Measurements from ENCODE around the gene APBB2. TPM values are rescaled to one million over a fixed set of nuclear protein-coding genes. Genes with fewer than 3 reads are reported as not detected.
A peak's percentile ranks its signal among the peaks of the same experiment; 100 is the strongest.

APBB2 gene
- total and polyA plus RNA-seq, 2 of the 4 experiments (the other 2 are of a cell fraction): 47.9 to 75.5 TPM

DNA sequence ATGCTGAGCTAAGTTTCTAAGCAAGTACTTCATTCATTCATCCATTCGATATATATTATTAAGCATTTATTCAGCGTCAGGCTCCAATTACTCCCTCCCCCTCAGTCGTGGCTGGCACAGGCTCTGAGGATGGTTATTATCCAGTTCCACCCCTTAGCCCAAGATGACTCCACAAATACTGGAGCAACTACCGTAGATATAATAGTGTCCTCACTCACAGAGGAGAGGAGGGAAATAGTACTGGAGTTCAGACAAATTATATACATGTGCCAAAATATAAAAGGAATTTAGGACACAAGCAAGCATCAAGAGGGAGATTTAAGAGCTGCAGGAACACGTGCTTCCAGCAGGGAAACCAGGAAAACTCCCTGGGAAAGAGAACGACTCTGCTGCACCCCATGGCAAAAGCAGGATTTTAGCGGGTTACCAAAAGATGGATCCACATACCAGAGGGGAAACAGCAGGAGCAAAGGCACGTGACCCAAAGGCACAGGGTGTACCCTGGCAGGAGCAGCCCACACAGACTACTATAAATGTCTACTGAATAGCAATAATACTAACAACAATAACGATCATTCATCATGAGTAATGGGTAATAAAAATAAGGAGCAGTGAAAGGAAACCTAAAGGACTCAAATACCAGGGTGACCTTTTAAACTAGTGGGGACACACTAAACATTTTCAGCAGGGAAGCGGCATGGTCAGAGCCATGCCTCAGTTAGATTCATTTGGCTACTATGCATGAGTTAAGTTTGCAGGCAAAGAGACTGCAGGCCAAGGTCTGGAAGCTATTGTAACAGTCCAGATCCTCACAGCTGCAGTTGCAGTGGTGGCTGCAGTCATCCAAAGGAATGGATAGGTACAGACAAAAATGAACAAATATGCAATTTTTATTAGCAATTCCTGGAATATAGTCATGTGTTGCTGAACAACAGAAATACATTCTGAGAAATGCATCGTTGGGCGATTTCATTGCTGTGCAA, 153.7 kb downstream of the APBB2 start:
- Histone ChIP-seq H3K4me1 (ENCODE audit: control insufficient read depth, insufficient read depth, low read length) (peaks cover 15% of the 10 kb centered on the region), H4K8ac (ENCODE audit: low read depth in 2 of 2, low read length in 2 of 2) (no peak overlapping the region), H3K27ac (ENCODE audit: insufficient read depth, low read length) (no peak overlapping the region), H2BK120ac (ENCODE audit: low read depth, low read length) (no peak overlapping the region), H3K23ac (ENCODE audit: low read depth, low read length) (no peak overlapping the region), H4K91ac (ENCODE audit: insufficient read depth, low read depth, low read length) (no peak overlapping the region), H4K20me1 (ENCODE audit: insufficient read depth, low read length) (no peaks in the 10 kb centered on the region), H2AK5ac (ENCODE audit: low read depth, low read length) (0 out of 2 replicates have a peak overlapping the region, but pooled peaks have one; percentile 14), H3K18ac (ENCODE audit: low read depth, low read length) (no peak overlapping the region), H3K4me2 (ENCODE audit: low read depth, low read length) (no peak overlapping the region), H3K79me1 (ENCODE audit: low read depth in 1 of 2, low read length in 2 of 2) (peaks cover 21 to 26% of the 10 kb centered on the region in 2 experiments; a peak in 3 of 4 replicates), H3K56ac (ENCODE audit: extremely low read depth, insufficient read depth, low read length) (no peak overlapping the region), H3K27me3 (ENCODE audit: control insufficient read depth, insufficient read depth, low read length) (no peaks in the 10 kb centered on the region), H2AFZ (replicated peaks; ENCODE audit: low read length, poor library complexity) (no peak overlapping the region), H4K5ac (ENCODE audit: low read depth, low read length) (no peak overlapping the region), H2BK20ac (ENCODE audit: low read depth, low read length) (no peak overlapping the region), H2BK5ac (ENCODE audit: low read depth, low read length, poor library complexity, severe bottlenecking) (no peak overlapping the region), H3K14ac (replicated peaks; ENCODE audit: low read depth, low read length) (0 out of 2 replicates have a peak overlapping the region, but pooled peaks have one; percentile 3), H3K4ac (ENCODE audit: low read depth, low read length) (no peak overlapping the region), H3K36me3 (ENCODE audit: control insufficient read depth, insufficient read depth, low read length) (no peaks in the 10 kb centered on the region), H3K4me3 (ENCODE audit: insufficient read depth, low read depth, low read length) (no peak overlapping the region), H3K9me1 (ENCODE audit: insufficient read depth, low read length) (peaks cover 8% of the 10 kb centered on the region), H2AK9ac (replicated peaks; ENCODE audit: low read depth, low read length, poor library complexity) (no peak overlapping the region), H2BK15ac (ENCODE audit: low read depth, low read length) (no peak overlapping the region; the same call in 2 of the 3 replicates), H3K9ac (ENCODE audit: low read depth, low read length) (no peak overlapping the region), H3K9me3 (ENCODE audit: control insufficient read depth, insufficient read depth, low read length) (no peaks in the 10 kb centered on the region; the same call in 1 of the 2 replicates)
- CTCF ChIA-PET: interaction anchor here (0.6 kb wide), 1 partner anchor 75 kb away, joined by 3 read pairs; no protein-coding TSS in a partner anchor
- no TSS peak for BruUV-seq (replicated peaks)
- WGBS, 2 experiments (ENCODE audit: extremely low coverage in 2 of 2, insufficient read length in 1 of 2): 58% methylated on average over 4 of the region's 12 CpGs; no CpG with 5 or more reads in 1 of the 2 experiments
- dilution Hi-C loops (cut with HindIII; ENCODE audit: low sequenced_read_pairs, unreplicated experiment) (no loop called here), intact Hi-C loops (cut with micrococcal nuclease) (loop anchor here (2.0 kb wide), 1 partner anchor 152 kb away; no protein-coding TSS in a partner anchor), in situ Hi-C loops (cut with MboI; ENCODE audit: low sequenced_read_pairs) (no loop called here)
- no peak for ATAC-seq (ENCODE audit: low read depth)
- no peak for DNase-seq
- POLR2A ChIA-PET (ENCODE audit: unreplicated experiment): no interaction called here
- TF ChIP-seq RFX5 (IDR thresholded peaks at IDR 0.05; ENCODE audit: low read depth, low read length) (no peak), POLR2A (IDR thresholded peaks at IDR 0.05; ENCODE audit: low read depth, low read length) (no peak), NFE2L2 (IDR thresholded peaks at IDR 0.05; ENCODE audit: low read depth, low read length) (no peak), CEBPB (IDR thresholded peaks at IDR 0.05; ENCODE audit: low read depth, low read length) (no peak), RCOR1 (IDR thresholded peaks at IDR 0.05; ENCODE audit: insufficient replicate concordance, low read length) (no peak), CHD1 (IDR thresholded peaks at IDR 0.05; ENCODE audit: low read depth, low read length) (no peak), SMC3 (IDR thresholded peaks at IDR 0.05; ENCODE audit: low read depth, low read length) (no peak), MAFK (IDR thresholded peaks at IDR 0.05; ENCODE audit: low read depth, low read length) (no peak), BHLHE40 (IDR thresholded peaks at IDR 0.05; ENCODE audit: low read depth, low read length) (no peak), MXI1 (IDR thresholded peaks at IDR 0.05; ENCODE audit: borderline replicate concordance, low read depth, low read length) (no peak), FOS (IDR thresholded peaks at IDR 0.05; ENCODE audit: low read depth, low read length) (no peak)
- TF ChIP-seq, protein P1, sequence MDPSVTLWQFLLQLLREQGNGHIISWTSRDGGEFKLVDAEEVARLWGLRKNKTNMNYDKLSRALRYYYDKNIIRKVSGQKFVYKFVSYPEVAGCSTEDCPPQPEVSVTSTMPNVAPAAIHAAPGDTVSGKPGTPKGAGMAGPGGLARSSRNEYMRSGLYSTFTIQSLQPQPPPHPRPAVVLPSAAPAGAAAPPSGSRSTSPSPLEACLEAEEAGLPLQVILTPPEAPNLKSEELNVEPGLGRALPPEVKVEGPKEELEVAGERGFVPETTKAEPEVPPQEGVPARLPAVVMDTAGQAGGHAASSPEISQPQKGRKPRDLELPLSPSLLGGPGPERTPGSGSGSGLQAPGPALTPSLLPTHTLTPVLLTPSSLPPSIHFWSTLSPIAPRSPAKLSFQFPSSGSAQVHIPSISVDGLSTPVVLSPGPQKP (IDR thresholded peaks at IDR 0.05; ENCODE audit: borderline replicate concordance, low read depth, low read length): no peak
- TF ChIP-seq, protein P2, sequence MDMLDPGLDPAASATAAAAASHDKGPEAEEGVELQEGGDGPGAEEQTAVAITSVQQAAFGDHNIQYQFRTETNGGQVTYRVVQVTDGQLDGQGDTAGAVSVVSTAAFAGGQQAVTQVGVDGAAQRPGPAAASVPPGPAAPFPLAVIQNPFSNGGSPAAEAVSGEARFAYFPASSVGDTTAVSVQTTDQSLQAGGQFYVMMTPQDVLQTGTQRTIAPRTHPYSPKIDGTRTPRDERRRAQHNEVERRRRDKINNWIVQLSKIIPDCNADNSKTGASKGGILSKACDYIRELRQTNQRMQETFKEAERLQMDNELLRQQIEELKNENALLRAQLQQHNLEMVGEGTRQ (IDR thresholded peaks at IDR 0.05; ENCODE audit: low read depth, low read length): no peak
- TF ChIP-seq, protein P3, sequence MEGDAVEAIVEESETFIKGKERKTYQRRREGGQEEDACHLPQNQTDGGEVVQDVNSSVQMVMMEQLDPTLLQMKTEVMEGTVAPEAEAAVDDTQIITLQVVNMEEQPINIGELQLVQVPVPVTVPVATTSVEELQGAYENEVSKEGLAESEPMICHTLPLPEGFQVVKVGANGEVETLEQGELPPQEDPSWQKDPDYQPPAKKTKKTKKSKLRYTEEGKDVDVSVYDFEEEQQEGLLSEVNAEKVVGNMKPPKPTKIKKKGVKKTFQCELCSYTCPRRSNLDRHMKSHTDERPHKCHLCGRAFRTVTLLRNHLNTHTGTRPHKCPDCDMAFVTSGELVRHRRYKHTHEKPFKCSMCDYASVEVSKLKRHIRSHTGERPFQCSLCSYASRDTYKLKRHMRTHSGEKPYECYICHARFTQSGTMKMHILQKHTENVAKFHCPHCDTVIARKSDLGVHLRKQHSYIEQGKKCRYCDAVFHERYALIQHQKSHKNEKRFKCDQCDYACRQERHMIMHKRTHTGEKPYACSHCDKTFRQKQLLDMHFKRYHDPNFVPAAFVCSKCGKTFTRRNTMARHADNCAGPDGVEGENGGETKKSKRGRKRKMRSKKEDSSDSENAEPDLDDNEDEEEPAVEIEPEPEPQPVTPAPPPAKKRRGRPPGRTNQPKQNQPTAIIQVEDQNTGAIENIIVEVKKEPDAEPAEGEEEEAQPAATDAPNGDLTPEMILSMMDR (conservative IDR thresholded peaks at IDR 0.05; ENCODE audit: low read depth, low read length): no peak

Data from IMR-90 (cell line).